OCI-LY1 (cell line): Measurements from ENCODE around the gene SFN.

Source experiments
- EZH2 ChIP-seq: fragments of 200-600 bp; sonication (generic), shearing (Covaris generic); IDR thresholded peaks from 2 replicates; pipeline ENCODE4 v1.8.0; 2017; ENCODE audit warnings: borderline replicate concordance, mixed run types, mild to moderate bottlenecking, antibody characterized with exemption, low read length, moderate library complexity, mixed read lengths
- TF ChIP-seq, protein P1 (sequence below): fragments of 200-600 bp; sonication (generic), shearing (Covaris generic); IDR thresholded peaks from 2 replicates; pipeline ENCODE4 v1.5.1; 2017; ENCODE audit warnings: mild to moderate bottlenecking, antibody characterized with exemption, low read length, moderate library complexity, mixed read lengths

DNA sequence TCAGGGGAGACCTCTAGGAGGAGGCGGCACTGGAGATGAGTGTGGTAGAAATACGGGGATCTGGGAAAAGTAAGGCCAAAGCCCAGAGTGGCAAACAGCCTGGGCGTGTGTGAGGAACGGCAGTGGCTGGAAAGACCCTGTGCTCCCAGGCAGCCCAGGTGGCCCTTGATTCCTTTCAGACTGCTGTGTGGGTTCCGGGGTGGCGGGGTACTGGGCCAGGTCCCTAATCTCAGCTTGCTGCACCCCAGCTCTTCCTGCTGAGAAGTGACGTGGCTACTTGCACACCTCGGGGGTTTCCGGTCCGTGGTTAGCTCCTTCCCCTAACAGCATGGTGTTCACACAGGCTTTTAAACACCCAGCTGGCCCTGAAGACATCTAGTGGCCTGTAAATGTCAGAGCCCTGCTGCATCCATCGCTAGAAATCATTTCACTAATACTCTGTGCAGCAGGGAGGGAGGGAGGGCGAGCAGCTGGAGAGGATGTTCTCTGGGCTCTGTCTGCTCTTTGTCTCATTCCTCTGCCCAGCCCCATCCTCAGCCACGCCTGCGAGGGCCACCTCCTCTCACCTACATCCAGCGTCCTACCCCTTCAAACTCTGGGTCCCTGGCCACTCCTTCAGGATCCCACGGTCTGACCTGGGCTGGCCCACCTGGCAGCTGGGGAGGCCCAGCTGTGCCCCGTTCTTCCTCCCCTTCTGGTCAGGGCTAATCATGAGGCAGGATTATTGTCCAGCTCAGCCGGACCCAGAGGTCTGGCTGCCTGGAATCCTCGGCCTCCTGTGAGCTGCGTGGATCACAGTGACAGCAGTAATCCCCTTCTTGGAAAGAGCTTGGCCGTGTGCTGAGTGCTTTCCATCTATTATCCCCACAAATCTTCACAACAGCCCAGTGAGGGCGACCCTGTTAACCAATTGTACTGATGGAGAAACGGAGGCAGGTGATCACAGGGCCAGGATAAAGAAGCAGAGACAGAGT is 29.2 kb upstream of the SFN start:
- TF ChIP-seq, protein P1, sequence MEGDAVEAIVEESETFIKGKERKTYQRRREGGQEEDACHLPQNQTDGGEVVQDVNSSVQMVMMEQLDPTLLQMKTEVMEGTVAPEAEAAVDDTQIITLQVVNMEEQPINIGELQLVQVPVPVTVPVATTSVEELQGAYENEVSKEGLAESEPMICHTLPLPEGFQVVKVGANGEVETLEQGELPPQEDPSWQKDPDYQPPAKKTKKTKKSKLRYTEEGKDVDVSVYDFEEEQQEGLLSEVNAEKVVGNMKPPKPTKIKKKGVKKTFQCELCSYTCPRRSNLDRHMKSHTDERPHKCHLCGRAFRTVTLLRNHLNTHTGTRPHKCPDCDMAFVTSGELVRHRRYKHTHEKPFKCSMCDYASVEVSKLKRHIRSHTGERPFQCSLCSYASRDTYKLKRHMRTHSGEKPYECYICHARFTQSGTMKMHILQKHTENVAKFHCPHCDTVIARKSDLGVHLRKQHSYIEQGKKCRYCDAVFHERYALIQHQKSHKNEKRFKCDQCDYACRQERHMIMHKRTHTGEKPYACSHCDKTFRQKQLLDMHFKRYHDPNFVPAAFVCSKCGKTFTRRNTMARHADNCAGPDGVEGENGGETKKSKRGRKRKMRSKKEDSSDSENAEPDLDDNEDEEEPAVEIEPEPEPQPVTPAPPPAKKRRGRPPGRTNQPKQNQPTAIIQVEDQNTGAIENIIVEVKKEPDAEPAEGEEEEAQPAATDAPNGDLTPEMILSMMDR = peak; percentile 28; the same call in 1 of the 2 replicates
- TF ChIP-seq EZH2 = no peak
